Measurements from ENCODE around the gene OPCML.

The OPCML gene

GRCh38 chr11:132960273-132961078 is 571.8 kb downstream of the OPCML start:
- Mint-ChIP-seq H3K9me3 (no peaks in the 10 kb centered on the region), H3K27me3 (no peaks in the 10 kb centered on the region), H3K4me3 (no peak overlapping the region), H3K27ac (no peak overlapping the region), H3K4me1 (ENCODE audit: low read depth) (no peaks in the 10 kb centered on the region), H3K36me3 (ENCODE audit: low read depth) (no peaks in the 10 kb centered on the region)
- intact Hi-C loops (cut with micrococcal nuclease) = no loop called here

GRCh38 chr11:132959693-132960092 is 572.6 kb downstream of the OPCML start:
- Mint-ChIP-seq H3K36me3 (ENCODE audit: low read depth) (no peaks in the 10 kb centered on the region), H3K4me3 (no peak overlapping the region), H3K27ac (no peak overlapping the region), H3K27me3 (no peaks in the 10 kb centered on the region), H3K9me3 (no peaks in the 10 kb centered on the region), H3K4me1 (ENCODE audit: low read depth) (no peaks in the 10 kb centered on the region)
- intact Hi-C loops (cut with micrococcal nuclease) = no loop called here

- no peak overlapping the region for H3K27ac Mint-ChIP-seq
- intact Hi-C loops (cut with micrococcal nuclease) = no loop called here
- H3K27me3 Mint-ChIP-seq = no peaks in the 10 kb centered on the region
- no peaks in the 10 kb centered on the region for H3K36me3 Mint-ChIP-seq (ENCODE audit: low read depth)
- H3K4me1 Mint-ChIP-seq (ENCODE audit: low read depth) = no peaks in the 10 kb centered on the region
- no peaks in the 10 kb centered on the region for H3K9me3 Mint-ChIP-seq
- no peak overlapping the region for H3K4me3 Mint-ChIP-seq
Observed at GRCh38 chr11:132957881-132958280, 574.4 kb downstream of the OPCML start.

GRCh38 chr11:132948252-132948651 is 584.0 kb downstream of the OPCML start:
- no peaks in the 10 kb centered on the region for H3K36me3 Mint-ChIP-seq (ENCODE audit: low read depth)
- H3K9me3 Mint-ChIP-seq = no peaks in the 10 kb centered on the region
- H3K27me3 Mint-ChIP-seq = peaks cover 16% of the 10 kb centered on the region
- H3K4me3 Mint-ChIP-seq = no peak overlapping the region
- no peak overlapping the region for H3K27ac Mint-ChIP-seq
- H3K4me1 Mint-ChIP-seq (ENCODE audit: low read depth) = no peaks in the 10 kb centered on the region
- intact Hi-C loops (cut with micrococcal nuclease) = no loop called here

- intact Hi-C loops (cut with micrococcal nuclease) = no loop called here
- H3K27me3 Mint-ChIP-seq = peaks cover 33% of the 10 kb centered on the region
- no peaks in the 10 kb centered on the region for H3K4me1 Mint-ChIP-seq (ENCODE audit: low read depth)
- no peaks in the 10 kb centered on the region for H3K36me3 Mint-ChIP-seq (ENCODE audit: low read depth)
- H3K4me3 Mint-ChIP-seq = no peak overlapping the region
- no peaks in the 10 kb centered on the region for H3K9me3 Mint-ChIP-seq
- no peak overlapping the region for H3K27ac Mint-ChIP-seq
Observed at GRCh38 chr11:132944569-132944944, 587.7 kb downstream of the OPCML start.

- Mint-ChIP-seq H3K36me3 (ENCODE audit: low read depth) (no peaks in the 10 kb centered on the region), H3K4me1 (ENCODE audit: low read depth) (no peaks in the 10 kb centered on the region), H3K27ac (no peak overlapping the region), H3K27me3 (peaks cover 33% of the 10 kb centered on the region), H3K4me3 (no peak overlapping the region), H3K9me3 (no peaks in the 10 kb centered on the region)
- intact Hi-C loops (cut with micrococcal nuclease) = no loop called here
Observed at GRCh38 chr11:132943706-132944568, 588.4 kb downstream of the OPCML start.

GRCh38 chr11:132943357-132943705 is 589.0 kb downstream of the OPCML start:
- no peaks in the 10 kb centered on the region for H3K4me1 Mint-ChIP-seq (ENCODE audit: low read depth)
- no peak overlapping the region for H3K27ac Mint-ChIP-seq
- no peak overlapping the region for H3K4me3 Mint-ChIP-seq
- H3K9me3 Mint-ChIP-seq = no peaks in the 10 kb centered on the region
- H3K27me3 Mint-ChIP-seq = peaks cover 33% of the 10 kb centered on the region
- intact Hi-C loops (cut with micrococcal nuclease) = no loop called here
- H3K36me3 Mint-ChIP-seq (ENCODE audit: low read depth) = no peaks in the 10 kb centered on the region

- no peak overlapping the region for H3K27ac Mint-ChIP-seq
- intact Hi-C loops (cut with micrococcal nuclease) = no loop called here
- H3K36me3 Mint-ChIP-seq (ENCODE audit: low read depth) = no peaks in the 10 kb centered on the region
- no peak overlapping the region for H3K4me3 Mint-ChIP-seq
- H3K27me3 Mint-ChIP-seq = peaks cover 33% of the 10 kb centered on the region
- H3K4me1 Mint-ChIP-seq (ENCODE audit: low read depth) = no peaks in the 10 kb centered on the region
- H3K9me3 Mint-ChIP-seq = no peaks in the 10 kb centered on the region
Observed at GRCh38 chr11:132942611-132943356, 589.5 kb downstream of the OPCML start.

- intact Hi-C loops (cut with micrococcal nuclease) = no loop called here
Observed at GRCh38 chr11:132941761-132942160, 590.5 kb downstream of the OPCML start.

GRCh38 chr11:132941024-132941646 is 591.2 kb downstream of the OPCML start:
- H3K36me3 Mint-ChIP-seq (ENCODE audit: low read depth) = no peaks in the 10 kb centered on the region
- H3K9me3 Mint-ChIP-seq = no peaks in the 10 kb centered on the region
- H3K4me1 Mint-ChIP-seq (ENCODE audit: low read depth) = no peaks in the 10 kb centered on the region
- H3K4me3 Mint-ChIP-seq = no peak overlapping the region
- H3K27ac Mint-ChIP-seq = no peak overlapping the region
- peaks cover 33% of the 10 kb centered on the region for H3K27me3 Mint-ChIP-seq
- intact Hi-C loops (cut with micrococcal nuclease) = no loop called here

More at GRCh38 chr11:132941761-132942160, 590.5 kb downstream of the OPCML start:
- H3K36me3 Mint-ChIP-seq (ENCODE audit: low read depth) = no peaks in the 10 kb centered on the region
- H3K4me1 Mint-ChIP-seq (ENCODE audit: low read depth) = no peaks in the 10 kb centered on the region
- no peaks in the 10 kb centered on the region for H3K9me3 Mint-ChIP-seq
- no peak overlapping the region for H3K27ac Mint-ChIP-seq
- H3K4me3 Mint-ChIP-seq = no peak overlapping the region
- peaks cover 33% of the 10 kb centered on the region for H3K27me3 Mint-ChIP-seq

- H3K4me3 Mint-ChIP-seq = no peak overlapping the region
Observed at GRCh38 chr11:132937016-132937415, 595.3 kb downstream of the OPCML start.

GRCh38 chr11:132935383-132935782 is 596.9 kb downstream of the OPCML start:
- no peaks in the 10 kb centered on the region for H3K36me3 Mint-ChIP-seq (ENCODE audit: low read depth)
- H3K27ac Mint-ChIP-seq = no peak overlapping the region
- no peaks in the 10 kb centered on the region for H3K9me3 Mint-ChIP-seq
- no peaks in the 10 kb centered on the region for H3K27me3 Mint-ChIP-seq
- no peak overlapping the region for H3K4me3 Mint-ChIP-seq
- no peaks in the 10 kb centered on the region for H3K4me1 Mint-ChIP-seq (ENCODE audit: low read depth)
- intact Hi-C loops (cut with micrococcal nuclease) = loop anchor here (5.0 kb wide), 1 partner anchor 1068 kb away; no protein-coding TSS in a partner anchor

More at GRCh38 chr11:132937016-132937415, 595.3 kb downstream of the OPCML start:
- Mint-ChIP-seq H3K27me3 (peaks cover 4% of the 10 kb centered on the region), H3K36me3 (ENCODE audit: low read depth) (no peaks in the 10 kb centered on the region), H3K4me1 (ENCODE audit: low read depth) (no peaks in the 10 kb centered on the region), H3K27ac (no peak overlapping the region), H3K9me3 (no peaks in the 10 kb centered on the region)
- intact Hi-C loops (cut with micrococcal nuclease) = loop anchor here (5.0 kb wide), 1 partner anchor 1070 kb away; no protein-coding TSS in a partner anchor

GRCh38 chr11:132933703-132934102 is 598.6 kb downstream of the OPCML start:
- intact Hi-C loops (cut with micrococcal nuclease) = no loop called here
- Mint-ChIP-seq H3K4me3 (no peak overlapping the region), H3K27ac (no peak overlapping the region), H3K9me3 (no peaks in the 10 kb centered on the region), H3K36me3 (ENCODE audit: low read depth) (no peaks in the 10 kb centered on the region), H3K27me3 (no peaks in the 10 kb centered on the region), H3K4me1 (ENCODE audit: low read depth) (no peaks in the 10 kb centered on the region)

Measured in dendritic cell treated with granulocyte-macrophage colony-stimulating factor and Interleukin-4, amounts not matched to agents 40 ng/mL and 50 ng/mL, for 4 days (primary cell).